Natural killer cell (primary cell): ENCODE results near the gene MAN1C1. TPM values are rescaled to one million over a fixed set of nuclear protein-coding genes. Genes with fewer than 3 reads are reported as not detected.

Source experiments
- ATAC-seq, 3 donors: fragments of 150-1000 bp in 2 of 3; fragments of 200-7000 bp in 1 of 3; cut with Tn5 transposase; 1 replicate in 1 of 3; 2 replicates in 2 of 3; pipeline ENCODE4 v1.10.0; 2021; ENCODE audit warnings: mild to moderate bottlenecking in 2 of 3, moderate library complexity in 2 of 3
- DNase-seq, 2 donors: peaks; one replicate each; pipeline versions ENCODE4 v3.0.0 to v3.0.0-alpha.2; 2013 to 2021; ENCODE audit warnings: mixed read lengths in 1 of 2
- H3K27ac ChIP-seq: one replicate; pipeline ENCODE4 v1.5.1; 2013; ENCODE audit warnings: mild to moderate bottlenecking, low read length
- H3K27me3 ChIP-seq: one replicate; pipeline ENCODE4 v1.6.1; 2013; ENCODE audit warnings: low read length; ENCODE audit not compliant: control insufficient read depth, insufficient read depth
- H3K36me3 ChIP-seq: one replicate; pipeline ENCODE4 v1.6.1; 2013; ENCODE audit warnings: low read length; ENCODE audit not compliant: control insufficient read depth, insufficient read depth
- H3K4me1 ChIP-seq: one replicate; pipeline ENCODE4 v1.6.1; 2013; ENCODE audit warnings: low read length; ENCODE audit not compliant: control insufficient read depth, insufficient read depth
- H3K4me3 ChIP-seq: one replicate; pipeline ENCODE4 v1.5.1; 2013; ENCODE audit warnings: low read length
- H3K9me3 ChIP-seq: one replicate; pipeline ENCODE4 v1.6.1; 2013; ENCODE audit warnings: low read length; ENCODE audit not compliant: control insufficient read depth, insufficient read depth
- H3K27ac Mint-ChIP-seq, 2 donors: one replicate each; pipeline ENCODE4 v1.8.0; 2022; ENCODE audit warnings: mild to moderate bottlenecking in 2 of 2, mixed read lengths in 2 of 2, moderate library complexity in 1 of 2
- H3K27me3 Mint-ChIP-seq, 2 donors: one replicate each; pipeline ENCODE4 v1.8.0; 2022; ENCODE audit warnings: low read depth in 2 of 2, mixed read lengths in 2 of 2
- H3K36me3 Mint-ChIP-seq: one replicate; pipeline ENCODE4 v1.8.0; 2022; ENCODE audit warnings: mixed read lengths
- H3K4me1 Mint-ChIP-seq, 2 donors: one replicate each; pipeline ENCODE4 v1.8.0; 2022; ENCODE audit warnings: mixed read lengths in 2 of 2
- H3K4me3 Mint-ChIP-seq: one replicate; pipeline ENCODE4 v1.8.0; 2022; ENCODE audit warnings: mild to moderate bottlenecking, moderate library complexity, mixed read lengths
- H3K9me3 Mint-ChIP-seq, 2 donors: one replicate each; pipeline ENCODE4 v1.8.0; 2022; ENCODE audit warnings: mixed read lengths in 2 of 2
- WGBS: methylation state at CpG from one replicate; pipeline ENCODE4 v1.1.7; 2013; ENCODE audit warnings: missing lambda C conversion rate; ENCODE audit not compliant: insufficient coverage; 5-methylcytosine and 5-hydroxymethylcytosine counted together
- intact Hi-C: fragments of 100-400 bp; cut with micrococcal nuclease; formaldehyde crosslinking; loops from one replicate; pipeline ENCODE4 v1.14.2; 2022
- total RNA-seq, 4 donors: library from RNA; stranded (reverse); fragments of 120-200 nt in 1 of 4; gene quantifications; one replicate each; pipeline versions ENCODE4 v1.2.3 to v1.2.4, GENCODE V29; 2013 to 2022
- TF ChIP-seq, protein P1 (sequence below): fragments of 200-600 bp; IDR thresholded peaks from one replicate; pipeline ENCODE4 v1.8.0; 2022; ENCODE audit warnings: antibody characterized with exemption

The MAN1C1 gene
- total RNA-seq, 3 donors from 2014 or later (not counting 1 experiment from before 2014, with no cell fraction given) = 3.6 to 7.5 (median 7.1) TPM

GRCh38 chr1:25608488-25609178 is 8.0 kb upstream of the MAN1C1 start:
- Histone ChIP-seq H3K27ac (no peak overlapping the region), H3K27me3 (peaks cover 2% of the 10 kb centered on the region), H3K4me3 (no peak overlapping the region), H3K4me1 (peaks cover 6% of the 10 kb centered on the region), H3K36me3 (no peaks in the 10 kb centered on the region), H3K9me3 (no peaks in the 10 kb centered on the region)
- H3K4me1 Mint-ChIP-seq = peaks cover 2 to 5% of the 10 kb centered on the region in 2 donors
- no peaks in the 10 kb centered on the region for H3K9me3 Mint-ChIP-seq
- TF ChIP-seq, protein P1, sequence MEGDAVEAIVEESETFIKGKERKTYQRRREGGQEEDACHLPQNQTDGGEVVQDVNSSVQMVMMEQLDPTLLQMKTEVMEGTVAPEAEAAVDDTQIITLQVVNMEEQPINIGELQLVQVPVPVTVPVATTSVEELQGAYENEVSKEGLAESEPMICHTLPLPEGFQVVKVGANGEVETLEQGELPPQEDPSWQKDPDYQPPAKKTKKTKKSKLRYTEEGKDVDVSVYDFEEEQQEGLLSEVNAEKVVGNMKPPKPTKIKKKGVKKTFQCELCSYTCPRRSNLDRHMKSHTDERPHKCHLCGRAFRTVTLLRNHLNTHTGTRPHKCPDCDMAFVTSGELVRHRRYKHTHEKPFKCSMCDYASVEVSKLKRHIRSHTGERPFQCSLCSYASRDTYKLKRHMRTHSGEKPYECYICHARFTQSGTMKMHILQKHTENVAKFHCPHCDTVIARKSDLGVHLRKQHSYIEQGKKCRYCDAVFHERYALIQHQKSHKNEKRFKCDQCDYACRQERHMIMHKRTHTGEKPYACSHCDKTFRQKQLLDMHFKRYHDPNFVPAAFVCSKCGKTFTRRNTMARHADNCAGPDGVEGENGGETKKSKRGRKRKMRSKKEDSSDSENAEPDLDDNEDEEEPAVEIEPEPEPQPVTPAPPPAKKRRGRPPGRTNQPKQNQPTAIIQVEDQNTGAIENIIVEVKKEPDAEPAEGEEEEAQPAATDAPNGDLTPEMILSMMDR = no peak
- no peak overlapping the region for H3K4me3 Mint-ChIP-seq
- ATAC-seq = peak; percentile 95 to 99 (median 99)
- peaks cover 8 to 13% of the 10 kb centered on the region in 2 donors for H3K27me3 Mint-ChIP-seq
- peak; percentile 78 to 94 for DNase-seq
- 28% methylated on average over 11 of the region's 15 CpGs for WGBS
- intact Hi-C loops = loop anchor here (2.0 kb wide), 1 partner anchor 46 kb away; no protein-coding TSS in a partner anchor
- no peak overlapping the region for H3K27ac Mint-ChIP-seq
- no peaks in the 10 kb centered on the region for H3K36me3 Mint-ChIP-seq

DNA sequence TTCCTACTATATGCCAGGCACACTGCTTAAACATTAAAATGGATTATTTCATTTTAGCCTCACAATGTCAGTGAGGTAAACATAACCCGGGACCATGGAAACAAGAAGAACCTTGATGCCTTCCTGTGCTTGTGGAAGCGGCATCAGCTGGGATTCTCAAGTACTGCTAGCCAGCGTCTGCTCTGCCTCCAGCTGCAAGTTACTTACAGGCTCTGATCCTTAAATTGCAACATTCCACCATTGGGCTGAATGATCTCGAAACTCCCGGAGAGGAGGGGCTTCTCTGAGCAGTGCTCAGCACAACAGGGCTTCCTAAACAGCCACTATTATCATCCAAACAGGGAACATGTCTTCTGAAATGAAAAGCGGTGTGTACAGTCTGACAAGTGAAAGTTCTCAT is 6.7 kb upstream of the MAN1C1 start:
- Histone ChIP-seq H3K36me3 (no peaks in the 10 kb centered on the region), H3K9me3 (no peaks in the 10 kb centered on the region), H3K4me3 (no peak overlapping the region), H3K27me3 (peaks cover 2% of the 10 kb centered on the region), H3K27ac (no peak overlapping the region), H3K4me1 (peaks cover 17% of the 10 kb centered on the region)
- intact Hi-C loops = loop anchor here (2.0 to 10.0 kb wide), 2 partner anchors 47 to 185 kb away; no protein-coding TSS in a partner anchor
- Mint-ChIP-seq H3K27me3 (peaks cover 8 to 13% of the 10 kb centered on the region in 2 donors), H3K36me3 (no peaks in the 10 kb centered on the region), H3K27ac (no peak overlapping the region), H3K4me1 (peaks cover 15 to 18% of the 10 kb centered on the region in 2 donors), H3K9me3 (no peaks in the 10 kb centered on the region), H3K4me3 (no peak overlapping the region)
- 94% methylated on average over 6 of the region's 6 CpGs for WGBS
- DNase-seq (no peak), ATAC-seq (no peak)
- TF ChIP-seq, protein P1 = no peak

GRCh38 chr1:25610822-25611630 is 5.6 kb upstream of the MAN1C1 start:
- Mint-ChIP-seq H3K27ac (no peak overlapping the region), H3K4me1 (peaks cover 25 to 29% of the 10 kb centered on the region in 2 donors), H3K36me3 (no peaks in the 10 kb centered on the region), H3K27me3 (peaks cover 8 to 12% of the 10 kb centered on the region in 2 donors), H3K9me3 (no peaks in the 10 kb centered on the region), H3K4me3 (no peak overlapping the region)
- Histone ChIP-seq H3K36me3 (no peaks in the 10 kb centered on the region), H3K9me3 (no peaks in the 10 kb centered on the region), H3K27me3 (peaks cover 2% of the 10 kb centered on the region), H3K4me3 (no peak overlapping the region), H3K27ac (no peak overlapping the region), H3K4me1 (peaks cover 28% of the 10 kb centered on the region)
- WGBS = 74% methylated on average over 8 of the region's 8 CpGs
- no peak for ATAC-seq
- TF ChIP-seq, protein P1 = no peak
- peak in 1 of 2 donors; percentile 52 for DNase-seq
- intact Hi-C loops = loop anchor here (10.0 kb wide), 1 partner anchor 184 kb away; no protein-coding TSS in a partner anchor
